H9 (cell line): ENCODE measurements around the gene DAGLB. TPM values are rescaled to one million over a fixed set of nuclear protein-coding genes. Genes with fewer than 3 reads are reported as not detected.
A peak's percentile ranks its signal among the peaks of the same experiment; 100 is the strongest.

ENCODE experiments used
- DNase-seq: peaks from one replicate; pipeline ENCODE4 v3.0.0-alpha.2; 2017
- H2AFZ ChIP-seq: one replicate; pipeline ENCODE4 v1.6.1; 2013; ENCODE audit warnings: mild to moderate bottlenecking, low read length, control low read depth, moderate library complexity
- H2AK5ac ChIP-seq: 2 replicates; pipeline ENCODE4 v1.6.1; 2013; ENCODE audit warnings: low read length, control low read depth, mixed read lengths; ENCODE audit not compliant: insufficient read length
- H2BK120ac ChIP-seq: one replicate; pipeline ENCODE4 v1.6.1; 2013; ENCODE audit warnings: low read depth, mild to moderate bottlenecking, low read length, control low read depth, inconsistent platforms; ENCODE audit not compliant: poor library complexity, severe bottlenecking
- H2BK12ac ChIP-seq: 2 replicates; pipeline ENCODE4 v1.6.1; 2013; ENCODE audit warnings: low read length, control low read depth, mixed read lengths, low read depth; ENCODE audit not compliant: insufficient read length
- H2BK15ac ChIP-seq: 2 replicates; pipeline ENCODE4 v1.6.1; 2013; ENCODE audit warnings: low read depth, low read length, control low read depth
- H2BK20ac ChIP-seq: one replicate; pipeline ENCODE4 v1.6.1; 2013; ENCODE audit warnings: low read depth, mild to moderate bottlenecking, low read length, control low read depth, inconsistent platforms; ENCODE audit not compliant: poor library complexity, severe bottlenecking
- H2BK5ac ChIP-seq: 2 replicates; pipeline ENCODE4 v1.6.1; 2013; ENCODE audit warnings: low read length, control low read depth, mixed read lengths; ENCODE audit not compliant: insufficient read length
- H3K14ac ChIP-seq: 2 replicates; pipeline ENCODE4 v1.6.1; 2013; ENCODE audit warnings: low read length, control low read depth; ENCODE audit not compliant: insufficient read depth
- H3K18ac ChIP-seq: 2 replicates; pipeline ENCODE4 v1.6.1; 2013; ENCODE audit warnings: low read depth, mild to moderate bottlenecking, mixed read lengths, low read length, control low read depth; ENCODE audit not compliant: insufficient read length
- H3K23ac ChIP-seq: 2 replicates; pipeline ENCODE4 v1.6.1; 2013; ENCODE audit warnings: low read length, control low read depth, mixed read lengths, low read depth; ENCODE audit not compliant: insufficient read length
- H3K23me2 ChIP-seq: 2 replicates; pipeline ENCODE4 v1.6.1; 2013; ENCODE audit warnings: low read depth, mild to moderate bottlenecking, mixed read lengths, low read length, control low read depth; ENCODE audit not compliant: insufficient read length, poor library complexity, severe bottlenecking
- H3K27ac ChIP-seq: 2 replicates; pipeline ENCODE4 v1.5.1; 2013; ENCODE audit warnings: low read length, control low read depth, mixed read lengths, low read depth; ENCODE audit not compliant: insufficient read length
- H3K27me3 ChIP-seq: 2 replicates; pipeline ENCODE4 v1.6.1; 2013; ENCODE audit warnings: low read length, control low read depth, inconsistent platforms; ENCODE audit not compliant: insufficient read depth
- H3K4ac ChIP-seq: 2 replicates; pipeline ENCODE4 v1.6.1; 2013; ENCODE audit warnings: low read depth, mild to moderate bottlenecking, control low read depth, inconsistent platforms, low read length, moderate library complexity
- H3K4me1 ChIP-seq: 2 replicates; pipeline ENCODE4 v1.6.1; 2013; ENCODE audit warnings: low read length, control low read depth, inconsistent platforms; ENCODE audit not compliant: insufficient read depth
- H3K4me2 ChIP-seq: 2 replicates; pipeline ENCODE4 v1.6.1; 2013; ENCODE audit warnings: low read length, control low read depth, mixed read lengths; ENCODE audit not compliant: insufficient read length, insufficient read depth
- H3K56ac ChIP-seq: 2 replicates; pipeline ENCODE4 v1.6.1; 2013; ENCODE audit warnings: low read depth, mild to moderate bottlenecking, mixed read lengths, low read length, control low read depth; ENCODE audit not compliant: insufficient read length
- H3K79me1 ChIP-seq: 2 replicates; pipeline ENCODE4 v1.6.1; 2013; ENCODE audit warnings: low read depth, mild to moderate bottlenecking, moderate library complexity, low read length, control low read depth, inconsistent platforms; ENCODE audit not compliant: insufficient read depth, poor library complexity, severe bottlenecking
- H3K79me2 ChIP-seq: 2 replicates; pipeline ENCODE4 v1.6.1; 2013; ENCODE audit warnings: low read length, control low read depth, inconsistent platforms; ENCODE audit not compliant: insufficient read depth
- H3K9ac ChIP-seq: 2 replicates; pipeline ENCODE4 v1.6.1; 2013; ENCODE audit warnings: low read length, control low read depth, mixed read lengths; ENCODE audit not compliant: insufficient read length; ENCODE audit errors: extremely low read depth
- H3K9me3 ChIP-seq: one replicate; pipeline ENCODE4 v1.6.1; 2013; ENCODE audit warnings: low read depth, low read length, inconsistent platforms; ENCODE audit not compliant: control insufficient read depth
- H3T11ph ChIP-seq: one replicate; pipeline ENCODE4 v1.6.1; 2013; ENCODE audit warnings: mild to moderate bottlenecking, low read length, control low read depth, inconsistent platforms
- H4K20me1 ChIP-seq: one replicate; pipeline ENCODE4 v1.6.1; 2013; ENCODE audit not compliant: control insufficient read depth, insufficient read length, insufficient read depth
- H4K5ac ChIP-seq: 2 replicates; pipeline ENCODE4 v1.6.1; 2013; ENCODE audit warnings: low read depth, mild to moderate bottlenecking, mixed read lengths, low read length, control low read depth; ENCODE audit not compliant: insufficient read length
- H4K8ac ChIP-seq: replicated peaks from 2 replicates; pipeline ENCODE4 v1.6.1; 2013; ENCODE audit warnings: low read length, control low read depth, mixed read lengths, low read depth; ENCODE audit not compliant: insufficient read length
- H4K91ac ChIP-seq: 2 replicates; pipeline ENCODE4 v1.6.1; 2013; ENCODE audit warnings: low read depth, mild to moderate bottlenecking, moderate library complexity, mixed read lengths, low read length, control low read depth; ENCODE audit not compliant: insufficient read length
- H3K27ac Mint-ChIP-seq, 3 experiments: 2 replicates in 2 of 3; 3 replicates in 1 of 3; pipeline ENCODE4 v1.8.0; 2020 to 2021; ENCODE audit warnings: mixed read lengths in 3 of 3, mild to moderate bottlenecking in 1 of 3, moderate library complexity in 1 of 3
- H3K27me3 Mint-ChIP-seq: 2 replicates; pipeline ENCODE4 v1.8.0; 2021; ENCODE audit warnings: low read depth, mild to moderate bottlenecking, moderate library complexity, mixed read lengths
- H3K36me3 Mint-ChIP-seq, 3 experiments: 2 replicates in 2 of 3; 3 replicates in 1 of 3; pipeline ENCODE4 v1.8.0; 2020 to 2021; ENCODE audit warnings: low read depth in 3 of 3, mixed read lengths in 3 of 3; ENCODE audit not compliant: insufficient read depth in 1 of 3
- H3K4me1 Mint-ChIP-seq, 2 experiments: 2 replicates each; pipeline ENCODE4 v1.8.0; 2020; ENCODE audit warnings: mixed read lengths in 2 of 2
- H3K4me3 Mint-ChIP-seq, 2 experiments: 2 replicates in 1 of 2; 3 replicates in 1 of 2; pipeline ENCODE4 v1.8.0; 2020 to 2021; ENCODE audit warnings: mild to moderate bottlenecking in 2 of 2, mixed read lengths in 2 of 2, moderate library complexity in 1 of 2
- H3K9me3 Mint-ChIP-seq, 2 experiments: 2 replicates in 1 of 2; 3 replicates in 1 of 2; pipeline ENCODE4 v1.8.0; 2020; ENCODE audit warnings: mild to moderate bottlenecking in 2 of 2, mixed read lengths in 2 of 2, moderate library complexity in 1 of 2
- WGBS: extraction: QIAGEN DNeasy Blood & Tissue Kit; methylation state at CpG from one replicate; pipeline ENCODE4 v1.1.7; 2013; ENCODE audit warnings: missing lambda C conversion rate, low lambda C conversion rate, mixed read lengths; ENCODE audit not compliant: insufficient read length; ENCODE audit errors: extremely low coverage; 5-methylcytosine and 5-hydroxymethylcytosine counted together
- total RNA-seq: library from RNA; stranded (reverse); gene quantifications from 2 replicates; pipeline ENCODE4 v1.2.1, GENCODE V29; 2021
- TF ChIP-seq, protein P1 (sequence below): fragments of 200-600 bp; sonication (generic); conservative IDR thresholded peaks from 3 replicates; pipeline ENCODE4 v1.8.0; 2021; ENCODE audit warnings: antibody characterized with exemption, mild to moderate bottlenecking

Gene DAGLB
- total RNA-seq, 1 experiment from 2014 or later, result 46.4 TPM

GRCh38 chr7:6443372-6443941 is 4.3 kb downstream of the DAGLB start:
- H3K27me3 ChIP-seq, result no peaks in the 10 kb centered on the region
- H2BK5ac ChIP-seq, result no peak overlapping the region
- no peak overlapping the region for H3K9ac ChIP-seq
- H2BK15ac ChIP-seq, result no peak overlapping the region
- no peak overlapping the region for H2AK5ac ChIP-seq
- H2AFZ ChIP-seq, result no peak overlapping the region
- H3T11ph ChIP-seq, result no peak overlapping the region
- peaks cover 21% of the 10 kb centered on the region; the same call in 1 of the 2 replicates for H3K79me2 ChIP-seq
- H3K23me2 ChIP-seq, result peaks cover 3% of the 10 kb centered on the region
- no peak overlapping the region for H2BK120ac ChIP-seq
- H4K8ac ChIP-seq, result no peak overlapping the region
- H3K36me3 Mint-ChIP-seq, result peaks cover 45 to 69% (median 57%) of the 10 kb centered on the region in 3 experiments
- H3K56ac ChIP-seq, result no peak overlapping the region
- no peaks in the 10 kb centered on the region for H3K79me1 ChIP-seq
- WGBS, result no CpG with 5 or more reads among the region's 5 CpGs
- no peak overlapping the region for H4K91ac ChIP-seq
- H3K27ac ChIP-seq, result no peak overlapping the region
- no peaks in the 10 kb centered on the region for H4K20me1 ChIP-seq
- TF ChIP-seq, protein P1, sequence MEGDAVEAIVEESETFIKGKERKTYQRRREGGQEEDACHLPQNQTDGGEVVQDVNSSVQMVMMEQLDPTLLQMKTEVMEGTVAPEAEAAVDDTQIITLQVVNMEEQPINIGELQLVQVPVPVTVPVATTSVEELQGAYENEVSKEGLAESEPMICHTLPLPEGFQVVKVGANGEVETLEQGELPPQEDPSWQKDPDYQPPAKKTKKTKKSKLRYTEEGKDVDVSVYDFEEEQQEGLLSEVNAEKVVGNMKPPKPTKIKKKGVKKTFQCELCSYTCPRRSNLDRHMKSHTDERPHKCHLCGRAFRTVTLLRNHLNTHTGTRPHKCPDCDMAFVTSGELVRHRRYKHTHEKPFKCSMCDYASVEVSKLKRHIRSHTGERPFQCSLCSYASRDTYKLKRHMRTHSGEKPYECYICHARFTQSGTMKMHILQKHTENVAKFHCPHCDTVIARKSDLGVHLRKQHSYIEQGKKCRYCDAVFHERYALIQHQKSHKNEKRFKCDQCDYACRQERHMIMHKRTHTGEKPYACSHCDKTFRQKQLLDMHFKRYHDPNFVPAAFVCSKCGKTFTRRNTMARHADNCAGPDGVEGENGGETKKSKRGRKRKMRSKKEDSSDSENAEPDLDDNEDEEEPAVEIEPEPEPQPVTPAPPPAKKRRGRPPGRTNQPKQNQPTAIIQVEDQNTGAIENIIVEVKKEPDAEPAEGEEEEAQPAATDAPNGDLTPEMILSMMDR, result no peak
- peak overlapping the region in 1 of 3 experiments; percentile 2; a peak in 1 of 7 replicates for H3K27ac Mint-ChIP-seq
- H3K9me3 ChIP-seq, result no peaks in the 10 kb centered on the region
- DNase-seq, result no peak
- no peak overlapping the region for H3K4me3 Mint-ChIP-seq
- no peak overlapping the region for H4K5ac ChIP-seq
- no peaks in the 10 kb centered on the region for H3K27me3 Mint-ChIP-seq
- no peak overlapping the region for H3K4me2 ChIP-seq
- peaks cover 11 to 22% of the 10 kb centered on the region in 2 experiments for H3K4me1 Mint-ChIP-seq
- no peaks in the 10 kb centered on the region; the same call in 1 of the 2 replicates for H3K4me1 ChIP-seq
- H2BK12ac ChIP-seq, result no peak overlapping the region
- no peaks in the 10 kb centered on the region; a peak in 1 of 5 replicates for H3K9me3 Mint-ChIP-seq
- H3K18ac ChIP-seq, result no peak overlapping the region
- H3K4ac ChIP-seq, result no peak overlapping the region
- no peak overlapping the region for H3K23ac ChIP-seq
- H2BK20ac ChIP-seq, result no peak overlapping the region
- H3K14ac ChIP-seq, result no peak overlapping the region
